HG02885 (cell line): Measurements from ENCODE around the gene LRRC74B.

Experiments
- ATAC-seq: cut with Tn5 transposase; IDR thresholded peaks from one replicate; pipeline ENCODE4 v1.9.1; 2021; ENCODE audit warnings: mild to moderate bottlenecking; ENCODE audit not compliant: unreplicated experiment, poor library complexity

LRRC74B gene

GRCh38 chr22:21098099-21098671, 52.4 kb downstream of the LRRC74B start:
- ATAC-seq: no peak

DNA sequence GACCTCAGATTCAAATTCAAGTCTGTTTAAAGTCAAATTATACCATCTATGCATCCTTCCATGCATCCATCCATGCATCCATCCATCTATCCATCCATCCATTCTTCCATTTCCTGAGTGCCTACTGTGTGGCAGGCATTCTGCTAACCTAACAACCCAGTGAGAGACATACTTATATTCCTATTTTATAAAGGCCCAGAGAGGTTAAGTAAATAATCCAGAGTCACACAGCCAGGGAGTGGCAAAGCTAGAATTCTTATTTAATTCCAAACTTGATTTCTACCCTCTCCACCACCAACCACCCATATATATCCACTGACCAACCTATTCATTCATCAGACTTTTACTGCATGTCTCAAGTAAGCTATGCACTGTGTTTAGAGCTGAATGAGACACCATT, 53.8 kb downstream of the LRRC74B start:
- no peak for ATAC-seq

- ATAC-seq: no peak
These were observed 54.6 kb downstream of the LRRC74B start for GRCh38 chr22:21100149-21101032.

DNA sequence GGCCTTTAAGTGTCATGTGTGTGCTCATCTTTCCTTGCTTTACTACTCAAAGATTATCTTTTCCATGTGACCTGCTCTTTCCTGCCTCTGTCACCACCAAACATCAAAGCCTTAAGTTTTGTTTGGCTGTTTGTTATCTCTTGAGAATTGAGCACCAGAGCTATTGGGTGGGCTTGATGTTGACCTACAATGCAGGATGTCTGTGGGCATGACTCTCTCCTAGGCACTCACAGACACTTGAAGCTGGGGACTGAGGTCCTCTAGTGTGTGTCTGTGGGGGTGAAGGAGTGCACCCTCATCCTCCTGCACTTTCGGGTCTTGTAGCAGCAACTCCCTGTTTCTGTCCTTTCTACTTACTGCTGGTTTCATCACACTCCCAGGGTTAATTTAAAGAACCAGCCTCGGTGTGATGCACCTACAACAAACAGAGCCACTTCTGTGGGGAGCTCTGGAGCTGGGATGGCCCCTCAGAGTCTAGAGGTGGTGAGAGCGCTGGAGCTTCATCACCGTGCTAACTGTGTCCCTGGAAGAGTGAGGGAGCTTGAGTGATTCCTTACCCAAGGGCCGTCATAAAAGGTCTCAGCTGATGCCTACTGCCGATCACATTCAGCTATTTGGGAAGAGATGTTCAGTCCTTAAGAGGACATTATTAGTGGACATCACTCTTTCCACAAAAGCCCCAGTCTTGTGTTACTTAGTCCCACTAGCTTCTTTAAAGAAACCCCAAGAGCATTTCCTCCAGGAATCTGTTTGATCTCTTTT, 56.3 kb downstream of the LRRC74B start:
- ATAC-seq: no peak

DNA sequence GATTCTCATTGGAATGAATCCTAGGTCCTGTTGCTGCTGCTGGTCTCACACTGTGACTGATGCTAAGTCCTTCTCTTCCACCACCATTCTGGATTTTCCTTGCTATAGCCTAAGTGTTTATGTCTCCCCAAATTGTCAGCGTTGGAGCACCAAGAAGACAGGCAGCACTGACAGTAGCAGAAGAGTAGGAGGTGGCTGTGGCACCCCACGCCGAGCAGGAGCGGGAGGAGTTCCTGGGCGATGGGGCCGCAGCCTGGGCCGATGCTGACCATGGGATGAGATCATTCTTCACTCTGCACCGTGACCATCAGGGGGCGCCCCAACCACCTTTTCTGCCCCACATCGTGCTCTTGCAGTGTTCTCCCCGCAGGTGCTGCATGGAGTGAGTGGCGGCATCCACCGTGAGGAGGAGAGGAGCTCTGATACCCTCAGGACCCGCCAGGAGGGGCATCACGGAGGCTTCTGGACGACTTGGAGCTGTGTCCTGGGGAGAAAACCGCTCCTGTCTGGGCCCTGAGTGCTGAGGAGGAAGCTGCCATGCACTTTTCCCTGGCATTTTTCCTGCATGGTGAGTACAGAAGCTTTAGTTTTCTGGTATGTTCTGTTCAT, 57.0 kb downstream of the LRRC74B start:
- peak; percentile 41 for ATAC-seq

- ATAC-seq: no peak
These were observed 57.9 kb downstream of the LRRC74B start for GRCh38 chr22:21103633-21104032.

DNA sequence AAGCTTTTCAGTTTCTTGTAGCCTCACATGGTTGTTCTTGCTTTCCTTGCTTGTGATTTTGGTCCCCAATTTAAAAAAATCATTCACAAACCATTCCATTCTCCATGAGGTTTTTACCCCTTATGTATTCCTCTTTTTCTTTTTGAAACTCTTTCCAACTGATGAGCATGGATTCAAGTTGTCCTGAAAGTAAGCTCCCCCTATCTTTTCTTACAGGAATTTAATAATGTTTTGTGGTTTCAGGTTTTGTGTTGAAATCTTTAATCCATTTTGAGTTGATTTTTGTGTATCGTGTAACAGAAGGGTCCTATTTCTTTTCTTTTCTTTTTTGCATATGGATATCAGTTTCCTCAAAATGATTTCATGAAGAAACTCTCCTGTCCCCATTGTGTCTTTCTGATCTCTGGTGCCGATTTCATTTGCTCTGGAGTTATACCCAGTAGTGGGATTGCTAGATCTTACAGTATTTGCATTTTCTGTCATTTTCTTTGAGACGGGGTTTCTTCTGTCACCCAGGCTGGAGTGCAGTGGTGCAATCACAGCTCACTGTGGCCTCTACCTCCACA, 58.5 kb downstream of the LRRC74B start:
- no peak for ATAC-seq

DNA sequence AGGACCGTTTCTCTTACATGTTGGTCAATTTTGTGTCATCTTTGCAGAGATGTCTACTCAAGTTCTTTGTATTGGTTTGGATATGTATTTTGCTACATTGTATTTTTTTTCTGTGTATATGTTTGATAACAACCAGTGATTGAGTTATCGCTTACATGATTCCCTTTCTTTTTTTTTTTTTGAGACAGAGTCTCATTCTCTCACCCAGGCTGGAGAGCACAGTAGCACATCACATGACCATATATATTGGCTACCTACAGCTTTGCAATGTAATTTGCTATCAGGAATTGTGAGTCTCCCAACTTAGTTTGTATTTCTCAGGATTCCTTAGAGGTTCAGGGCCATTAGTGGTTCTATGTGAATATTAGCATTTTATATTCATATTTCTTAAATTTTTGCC, 59.5 kb downstream of the LRRC74B start:
- no peak for ATAC-seq

DNA sequence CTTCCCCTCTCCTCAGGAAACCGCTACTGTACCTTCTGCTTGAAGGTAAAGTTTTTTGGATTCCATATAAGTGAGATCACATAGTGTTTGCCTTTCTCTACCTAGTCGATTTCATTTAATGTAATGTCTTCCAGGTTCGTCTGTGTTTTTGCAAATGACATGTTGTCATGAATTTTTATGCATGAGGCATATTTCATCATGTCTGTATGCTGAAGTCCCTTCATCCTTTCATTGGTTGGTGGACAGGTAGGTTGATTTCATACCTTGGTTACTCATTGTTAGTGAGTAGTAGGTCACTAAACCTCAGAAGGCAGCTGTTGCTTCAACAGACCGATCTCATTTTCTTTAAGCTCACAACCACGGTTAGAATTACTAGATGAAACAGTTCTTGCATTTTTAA, 60.3 kb downstream of the LRRC74B start:
- no peak for ATAC-seq

- ATAC-seq: no peak
These were observed 62.8 kb downstream of the LRRC74B start for GRCh38 chr22:21108379-21109115.
